ENCODE results near the gene PKIB.

The PKIB gene

DNA sequence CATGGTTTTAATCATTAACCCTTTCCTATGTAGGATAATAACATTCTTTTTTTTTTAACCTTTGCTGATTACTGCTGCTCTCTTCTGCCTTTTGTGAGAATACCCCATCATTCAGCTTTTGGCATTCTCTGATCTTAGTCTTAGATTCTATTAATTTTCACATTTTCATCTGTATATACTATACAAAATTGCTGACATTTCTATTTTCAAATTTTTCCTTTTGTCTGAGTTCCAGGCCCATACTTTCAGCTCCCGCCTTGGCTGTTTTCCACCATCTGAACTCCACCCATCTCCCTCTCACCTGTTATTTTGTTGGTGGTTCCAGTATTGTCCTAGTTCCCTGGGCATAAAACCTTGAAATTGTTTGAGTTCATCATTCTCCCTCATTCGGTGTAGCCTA is 59.2 kb downstream of the PKIB start:
- no CpG with 5 or more reads among the region's 2 CpGs for WGBS (ENCODE audit: extremely low coverage, insufficient coverage, low lambda C conversion rate)
- H2BK5ac ChIP-seq (ENCODE audit: low read length) = no peak overlapping the region
- H3K23ac ChIP-seq (ENCODE audit: low read length) = no peak overlapping the region

DNA sequence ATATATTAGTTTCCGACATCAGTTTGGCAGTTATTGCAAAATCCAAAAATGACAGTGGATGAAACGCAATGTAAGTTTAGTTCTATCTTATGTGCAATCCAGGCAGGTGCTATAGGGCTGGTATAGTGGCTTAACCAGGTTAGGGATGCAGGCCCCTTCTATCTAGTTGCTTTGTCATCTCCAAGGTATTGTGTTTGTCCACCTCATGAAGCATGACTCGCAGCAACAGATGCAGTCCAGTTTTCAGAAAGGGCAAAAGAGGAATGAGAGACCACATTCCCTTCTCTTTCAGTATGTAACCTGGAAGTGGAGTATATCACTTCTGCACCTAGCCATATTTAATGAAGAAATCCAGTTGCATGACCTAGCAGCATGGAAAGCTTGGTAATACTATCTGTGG is 59.7 kb downstream of the PKIB start:
- Histone ChIP-seq H3K79me1 (ENCODE audit: low read length) (no peaks in the 10 kb centered on the region), H2BK5ac (ENCODE audit: low read length) (no peak overlapping the region), H4K5ac (ENCODE audit: low read length) (no peak overlapping the region), H3K23ac (ENCODE audit: low read length) (no peak overlapping the region), H2BK120ac (ENCODE audit: low read depth, low read length) (no peak overlapping the region), H3K9ac (ENCODE audit: low read length) (no peak overlapping the region), H3K27ac (ENCODE audit: low read depth, low read length) (no peak overlapping the region), H3K56ac (ENCODE audit: low read length) (no peak overlapping the region), H3K36me3 (ENCODE audit: control insufficient read depth, insufficient read depth, low read length) (no peaks in the 10 kb centered on the region), H3K4me3 (ENCODE audit: low read length) (no peak overlapping the region), H2AK5ac (ENCODE audit: low read length) (no peak overlapping the region), H4K8ac (ENCODE audit: low read depth, low read length) (no peak overlapping the region), H3K27me3 (ENCODE audit: insufficient read depth, low read length, poor library complexity) (no peaks in the 10 kb centered on the region), H3K4ac (ENCODE audit: low read depth, low read length) (no peak overlapping the region), H2BK15ac (replicated peaks; ENCODE audit: low read depth) (no peak overlapping the region), H3K79me2 (ENCODE audit: control insufficient read depth, insufficient read depth, low read length) (no peaks in the 10 kb centered on the region), H3K4me2 (ENCODE audit: low read length) (no peak overlapping the region), H3K4me1 (ENCODE audit: control insufficient read depth, low read depth, low read length) (no peaks in the 10 kb centered on the region), H3K18ac (ENCODE audit: low read length) (no peak overlapping the region)
- DNase-seq = no peak
- WGBS (ENCODE audit: extremely low coverage, insufficient coverage, low lambda C conversion rate) = no CpG with 5 or more reads among the region's 3 CpGs

More for the DNA sequence above, 59.2 kb downstream of the PKIB start:
- Histone ChIP-seq H3K4me3 (ENCODE audit: low read length) (no peak overlapping the region), H3K79me2 (ENCODE audit: control insufficient read depth, insufficient read depth, low read length) (no peaks in the 10 kb centered on the region), H3K4ac (ENCODE audit: low read depth, low read length) (no peak overlapping the region), H4K5ac (ENCODE audit: low read length) (no peak overlapping the region), H4K8ac (ENCODE audit: low read depth, low read length) (no peak overlapping the region), H3K27me3 (ENCODE audit: insufficient read depth, low read length, poor library complexity) (no peaks in the 10 kb centered on the region), H3K79me1 (ENCODE audit: low read length) (no peaks in the 10 kb centered on the region), H3K27ac (ENCODE audit: low read depth, low read length) (no peak overlapping the region), H2AK5ac (ENCODE audit: low read length) (no peak overlapping the region), H3K4me2 (ENCODE audit: low read length) (no peak overlapping the region), H3K36me3 (ENCODE audit: control insufficient read depth, insufficient read depth, low read length) (no peaks in the 10 kb centered on the region), H3K56ac (ENCODE audit: low read length) (no peak overlapping the region), H3K9ac (ENCODE audit: low read length) (no peak overlapping the region), H3K18ac (ENCODE audit: low read length) (no peak overlapping the region), H2BK120ac (ENCODE audit: low read depth, low read length) (no peak overlapping the region), H2BK15ac (replicated peaks; ENCODE audit: low read depth) (no peak overlapping the region), H3K4me1 (ENCODE audit: control insufficient read depth, low read depth, low read length) (no peaks in the 10 kb centered on the region)
- DNase-seq = no peak

DNA sequence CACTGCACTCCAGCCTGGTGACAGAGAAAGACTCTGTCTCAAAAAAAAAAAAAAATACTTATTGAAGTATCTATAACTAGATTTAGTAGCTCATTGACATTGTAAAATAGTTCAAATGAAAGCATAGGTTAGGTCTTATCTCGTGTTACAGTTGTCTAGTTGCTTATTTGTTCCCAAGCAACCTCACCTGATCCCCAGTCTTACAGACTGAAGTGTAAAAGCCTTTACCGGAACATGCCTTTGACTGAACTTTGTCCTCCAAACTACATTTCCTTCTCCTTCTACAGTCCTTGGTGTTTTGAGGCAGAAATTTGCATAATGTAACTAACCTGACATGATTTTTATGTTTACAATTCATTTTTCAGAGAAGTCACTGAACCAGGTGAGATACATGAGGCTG is 61.0 kb downstream of the PKIB start:
- Histone ChIP-seq H2BK5ac (ENCODE audit: low read length) (no peak overlapping the region), H3K79me2 (ENCODE audit: control insufficient read depth, insufficient read depth, low read length) (no peaks in the 10 kb centered on the region), H3K36me3 (ENCODE audit: control insufficient read depth, insufficient read depth, low read length) (no peaks in the 10 kb centered on the region), H3K4me3 (ENCODE audit: low read length) (no peak overlapping the region), H4K8ac (ENCODE audit: low read depth, low read length) (no peak overlapping the region), H3K4me2 (ENCODE audit: low read length) (no peak overlapping the region), H2AK5ac (ENCODE audit: low read length) (no peak overlapping the region), H2BK120ac (ENCODE audit: low read depth, low read length) (no peak overlapping the region), H3K27me3 (ENCODE audit: insufficient read depth, low read length, poor library complexity) (no peaks in the 10 kb centered on the region), H3K9ac (ENCODE audit: low read length) (no peak overlapping the region), H3K23ac (ENCODE audit: low read length) (no peak overlapping the region), H3K27ac (ENCODE audit: low read depth, low read length) (no peak overlapping the region), H4K5ac (ENCODE audit: low read length) (no peak overlapping the region), H3K4me1 (ENCODE audit: control insufficient read depth, low read depth, low read length) (no peaks in the 10 kb centered on the region), H3K4ac (ENCODE audit: low read depth, low read length) (no peak overlapping the region), H3K18ac (ENCODE audit: low read length) (no peak overlapping the region), H3K56ac (ENCODE audit: low read length) (no peak overlapping the region), H2BK15ac (replicated peaks; ENCODE audit: low read depth) (no peak overlapping the region), H3K79me1 (ENCODE audit: low read length) (no peaks in the 10 kb centered on the region)
- WGBS (ENCODE audit: extremely low coverage, insufficient coverage, low lambda C conversion rate) = no CpG with 5 or more reads among the region's 2 CpGs
- DNase-seq = no peak

DNA sequence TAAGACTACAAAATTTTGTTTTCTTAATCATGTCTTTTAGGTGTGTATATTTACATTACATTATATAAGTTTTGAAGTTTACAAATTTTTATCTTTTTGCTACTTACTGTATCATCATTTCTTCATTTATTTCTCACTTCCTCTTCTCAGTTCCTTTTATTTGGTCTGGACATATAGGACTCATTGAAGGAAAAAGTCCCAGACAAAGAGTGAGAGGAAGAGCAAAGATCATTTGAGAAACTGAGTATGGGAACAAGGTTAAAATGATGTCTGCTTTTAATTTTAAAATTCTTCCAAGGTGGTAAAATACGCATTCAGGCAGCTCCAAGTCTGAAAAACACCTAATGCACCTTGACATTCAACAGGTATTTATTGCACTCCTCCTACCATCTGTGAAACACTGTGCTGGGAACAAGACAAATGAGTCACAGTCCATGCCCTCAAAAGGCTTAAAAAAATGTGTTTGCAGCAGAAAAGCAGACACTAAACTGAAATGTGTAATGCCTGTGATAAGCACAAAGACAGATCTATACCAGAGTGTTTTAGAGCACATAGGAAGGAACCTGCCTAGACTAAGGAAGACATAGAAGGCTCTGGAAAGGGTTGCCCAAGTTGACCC is 63.2 kb downstream of the PKIB start:
- H3K18ac ChIP-seq (ENCODE audit: low read length) = no peak overlapping the region
- no CpG with 5 or more reads among the region's 1 CpG for WGBS (ENCODE audit: extremely low coverage, insufficient coverage, low lambda C conversion rate)
- no peaks in the 10 kb centered on the region for H3K79me1 ChIP-seq (ENCODE audit: low read length)

DNA sequence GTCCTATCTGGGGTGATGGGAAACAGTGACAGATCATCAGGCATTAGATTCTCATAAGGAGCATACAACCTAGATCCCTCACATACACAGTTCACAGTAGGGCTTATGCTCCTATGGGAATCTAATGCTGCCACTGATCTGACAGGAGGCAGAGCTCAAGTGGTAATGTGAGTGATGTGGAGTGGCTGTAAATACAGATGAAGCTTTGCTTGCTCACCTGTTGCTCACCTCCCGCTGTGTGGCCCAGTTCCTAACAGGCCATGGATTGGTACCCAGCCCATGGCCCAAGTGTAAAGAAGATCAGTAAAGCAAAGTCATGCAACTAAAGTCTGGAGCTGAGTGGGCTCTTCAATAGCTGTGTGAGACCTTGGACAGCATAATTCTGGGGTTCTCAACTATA is 65.9 kb downstream of the PKIB start:
- DNase-seq = no peak
- H2BK5ac ChIP-seq (ENCODE audit: low read length) = no peak overlapping the region
- no peak overlapping the region for H2BK15ac ChIP-seq (replicated peaks; ENCODE audit: low read depth)
- no peaks in the 10 kb centered on the region for H3K27me3 ChIP-seq (ENCODE audit: insufficient read depth, low read length, poor library complexity)
- H3K27ac ChIP-seq (ENCODE audit: low read depth, low read length) = no peak overlapping the region
- no peaks in the 10 kb centered on the region for H3K79me1 ChIP-seq (ENCODE audit: low read length)
- no peaks in the 10 kb centered on the region for H3K4me1 ChIP-seq (ENCODE audit: control insufficient read depth, low read depth, low read length)
- no peak overlapping the region for H3K4me3 ChIP-seq (ENCODE audit: low read length)
- no CpG with 5 or more reads among the region's 1 CpG for WGBS (ENCODE audit: extremely low coverage, insufficient coverage, low lambda C conversion rate)
- H2BK120ac ChIP-seq (ENCODE audit: low read depth, low read length) = no peak overlapping the region
- no peak overlapping the region for H2AK5ac ChIP-seq (ENCODE audit: low read length)
- no peak overlapping the region for H3K23ac ChIP-seq (ENCODE audit: low read length)
- H3K36me3 ChIP-seq (ENCODE audit: control insufficient read depth, insufficient read depth, low read length) = no peaks in the 10 kb centered on the region
- H3K18ac ChIP-seq (ENCODE audit: low read length) = no peak overlapping the region
- no peak overlapping the region for H3K4ac ChIP-seq (ENCODE audit: low read depth, low read length)
- no peak overlapping the region for H4K5ac ChIP-seq (ENCODE audit: low read length)
- H3K9ac ChIP-seq (ENCODE audit: low read length) = no peak overlapping the region
- H3K79me2 ChIP-seq (ENCODE audit: control insufficient read depth, insufficient read depth, low read length) = no peaks in the 10 kb centered on the region
- no peak overlapping the region for H3K4me2 ChIP-seq (ENCODE audit: low read length)
- no peak overlapping the region for H4K8ac ChIP-seq (ENCODE audit: low read depth, low read length)
- no peak overlapping the region for H3K56ac ChIP-seq (ENCODE audit: low read length)

More for the DNA sequence above, 63.2 kb downstream of the PKIB start:
- H3K9ac ChIP-seq (ENCODE audit: low read length) = no peak overlapping the region
- H2BK120ac ChIP-seq (ENCODE audit: low read depth, low read length) = no peak overlapping the region
- H3K27me3 ChIP-seq (ENCODE audit: insufficient read depth, low read length, poor library complexity) = no peaks in the 10 kb centered on the region
- no peak overlapping the region for H3K27ac ChIP-seq (ENCODE audit: low read depth, low read length)
- H2BK15ac ChIP-seq (replicated peaks; ENCODE audit: low read depth) = no peak overlapping the region
- H3K4ac ChIP-seq (ENCODE audit: low read depth, low read length) = no peak overlapping the region
- H4K8ac ChIP-seq (ENCODE audit: low read depth, low read length) = no peak overlapping the region
- no peak for DNase-seq
- no peak overlapping the region for H3K56ac ChIP-seq (ENCODE audit: low read length)
- no peaks in the 10 kb centered on the region for H3K4me1 ChIP-seq (ENCODE audit: control insufficient read depth, low read depth, low read length)
- no peak overlapping the region for H4K5ac ChIP-seq (ENCODE audit: low read length)
- no peak overlapping the region for H3K4me3 ChIP-seq (ENCODE audit: low read length)
- H3K4me2 ChIP-seq (ENCODE audit: low read length) = no peak overlapping the region
- no peaks in the 10 kb centered on the region for H3K36me3 ChIP-seq (ENCODE audit: control insufficient read depth, insufficient read depth, low read length)
- no peaks in the 10 kb centered on the region for H3K79me2 ChIP-seq (ENCODE audit: control insufficient read depth, insufficient read depth, low read length)
- no peak overlapping the region for H3K23ac ChIP-seq (ENCODE audit: low read length)
- no peak overlapping the region for H2AK5ac ChIP-seq (ENCODE audit: low read length)
- no peak overlapping the region for H2BK5ac ChIP-seq (ENCODE audit: low read length)

DNA sequence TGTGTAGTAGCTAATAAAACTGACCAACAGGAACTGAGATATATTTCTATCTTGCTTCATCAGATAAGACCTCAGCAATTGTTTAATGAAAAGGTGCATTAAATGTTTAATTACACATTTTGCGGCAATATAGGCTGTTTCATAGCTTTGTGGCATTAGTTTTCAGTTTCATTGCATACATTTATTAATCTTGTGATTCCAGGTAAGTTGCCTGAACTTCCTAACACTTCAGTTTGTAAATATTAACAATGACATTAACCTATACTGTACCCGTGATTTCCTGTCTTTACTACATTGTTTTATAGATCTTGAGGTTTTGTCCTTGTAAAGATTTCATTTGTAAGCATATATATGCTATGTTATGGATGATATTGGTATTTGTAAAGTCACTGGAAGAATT is 66.5 kb downstream of the PKIB start:
- Histone ChIP-seq H3K27me3 (ENCODE audit: insufficient read depth, low read length, poor library complexity) (no peaks in the 10 kb centered on the region), H3K36me3 (ENCODE audit: control insufficient read depth, insufficient read depth, low read length) (no peaks in the 10 kb centered on the region), H3K27ac (ENCODE audit: low read depth, low read length) (no peak overlapping the region), H2BK120ac (ENCODE audit: low read depth, low read length) (no peak overlapping the region), H4K5ac (ENCODE audit: low read length) (no peak overlapping the region), H2BK15ac (replicated peaks; ENCODE audit: low read depth) (no peak overlapping the region), H3K79me2 (ENCODE audit: control insufficient read depth, insufficient read depth, low read length) (no peaks in the 10 kb centered on the region), H2BK5ac (ENCODE audit: low read length) (no peak overlapping the region), H3K56ac (ENCODE audit: low read length) (no peak overlapping the region), H3K18ac (ENCODE audit: low read length) (no peak overlapping the region), H3K79me1 (ENCODE audit: low read length) (no peaks in the 10 kb centered on the region), H4K8ac (ENCODE audit: low read depth, low read length) (no peak overlapping the region), H3K4me1 (ENCODE audit: control insufficient read depth, low read depth, low read length) (no peaks in the 10 kb centered on the region), H3K9ac (ENCODE audit: low read length) (no peak overlapping the region), H2AK5ac (ENCODE audit: low read length) (no peak overlapping the region), H3K23ac (ENCODE audit: low read length) (no peak overlapping the region), H3K4me2 (ENCODE audit: low read length) (no peak overlapping the region), H3K4me3 (ENCODE audit: low read length) (no peak overlapping the region), H3K4ac (ENCODE audit: low read depth, low read length) (no peak overlapping the region)
- no CpG with 5 or more reads among the region's 2 CpGs for WGBS (ENCODE audit: extremely low coverage, insufficient coverage, low lambda C conversion rate)
- no peak for DNase-seq

Data from mesendoderm (in vitro differentiated cells).